CD8-positive, alpha-beta memory T cell (primary cell): ENCODE data around the gene PGS1. TPM values are rescaled to one million over a fixed set of nuclear protein-coding genes. Genes with fewer than 3 reads are reported as not detected.

ENCODE experiments used
- CTCF ChIA-PET: fragments of 350-600 bp; sonication (Branson Sonifier 250); formaldehyde crosslinking; loops from one replicate; lab custom pipeline; 2021; ENCODE audit warnings: antibody characterized with exemption; lab: Charles Lee
- POLR2A ChIA-PET: fragments of 350-600 bp; sonication (Branson Sonifier 250); formaldehyde crosslinking; loops from one replicate; lab custom pipeline; 2021; ENCODE audit warnings: antibody characterized with exemption; lab: Charles Lee
- DNase-seq, 5 donors: peaks; one replicate each; pipeline versions ENCODE4 v3.0.0 to v3.0.0-alpha.2; 2020 to 2022; ENCODE audit warnings: mixed read lengths in 1 of 5
- H3K27ac ChIP-seq: one replicate; pipeline ENCODE4 v1.7.0; 2013; ENCODE audit warnings: low read depth, mild to moderate bottlenecking, low read length, moderate library complexity
- H3K27me3 ChIP-seq: 2 replicates; pipeline ENCODE4 v1.7.0; 2013; ENCODE audit warnings: low read length, mild to moderate bottlenecking; ENCODE audit not compliant: insufficient read depth, poor library complexity, severe bottlenecking
- H3K36me3 ChIP-seq: 2 replicates; pipeline ENCODE4 v1.7.0; 2013; ENCODE audit warnings: mild to moderate bottlenecking, low read length, moderate library complexity; ENCODE audit not compliant: insufficient read depth
- H3K4me1 ChIP-seq: 2 replicates; pipeline ENCODE4 v1.7.0; 2013; ENCODE audit warnings: mild to moderate bottlenecking, low read length, moderate library complexity; ENCODE audit not compliant: insufficient read depth
- H3K4me3 ChIP-seq: 2 replicates; pipeline ENCODE4 v1.7.0; 2013; ENCODE audit warnings: mild to moderate bottlenecking, low read length
- H3K9me3 ChIP-seq: 2 replicates; pipeline ENCODE4 v1.7.0; 2013; ENCODE audit warnings: mild to moderate bottlenecking, low read length
- H3K27ac Mint-ChIP-seq, 8 donors: one replicate each; pipeline ENCODE4 v1.8.0; 2020 to 2021; ENCODE audit warnings: mixed read lengths in 8 of 8, mild to moderate bottlenecking in 6 of 8, inconsistent platforms in 3 of 8, moderate library complexity in 3 of 8
- H3K27me3 Mint-ChIP-seq, 2 donors: one replicate each; pipeline ENCODE4 v1.8.0; 2020 to 2021; ENCODE audit warnings: mixed read lengths in 2 of 2, mild to moderate bottlenecking in 1 of 2, moderate library complexity in 1 of 2
- H3K36me3 Mint-ChIP-seq, 3 donors: one replicate each; pipeline ENCODE4 v1.8.0; 2020 to 2021; ENCODE audit warnings: mixed read lengths in 3 of 3, inconsistent platforms in 1 of 3, mild to moderate bottlenecking in 1 of 3
- H3K4me1 Mint-ChIP-seq, 3 donors: one replicate each; pipeline ENCODE4 v1.8.0; 2020 to 2021; ENCODE audit warnings: mixed read lengths in 3 of 3, inconsistent platforms in 1 of 3, mild to moderate bottlenecking in 1 of 3
- H3K4me3 Mint-ChIP-seq, 7 donors: one replicate each; pipeline ENCODE4 v1.8.0; 2020 to 2021; ENCODE audit warnings: mixed read lengths in 7 of 7, mild to moderate bottlenecking in 6 of 7, moderate library complexity in 4 of 7, inconsistent platforms in 2 of 7
- H3K9me3 Mint-ChIP-seq, 5 donors: one replicate each; pipeline ENCODE4 v1.8.0; 2020 to 2022; ENCODE audit warnings: mixed read lengths in 5 of 5, mild to moderate bottlenecking in 3 of 5, moderate library complexity in 2 of 5, inconsistent platforms in 1 of 5
- polyA plus RNA-seq: library from polyadenylated mRNA; unstranded; fragments of 300-500 nt; fragmentation: Illumina TruSeq; gene quantifications from one replicate; pipeline ENCODE4 v1.2.3, GENCODE V29; 2021
- total RNA-seq, 2 experiments: library from RNA; stranded (reverse); gene quantifications; one replicate each; pipeline ENCODE4 v1.2.3, GENCODE V29; 2021

The PGS1 gene
- total and polyA plus RNA-seq, 3 experiments from 2014 or later: 31.5 to 51.5 (median 48.2) TPM

GRCh38 chr17:78387977-78388941 lies 9.8 kb downstream of the PGS1 start:
- POLR2A ChIA-PET: no interaction called here
- Histone ChIP-seq H3K4me1 (peaks cover 56% of the 10 kb centered on the region), H3K9me3 (no peaks in the 10 kb centered on the region), H3K36me3 (peaks cover 8% of the 10 kb centered on the region), H3K4me3 (peak overlapping the region; percentile 23), H3K27ac (no peak overlapping the region), H3K27me3 (no peaks in the 10 kb centered on the region)
- peaks cover 59 to 78% (median 64%) of the 10 kb centered on the region in 3 donors for H3K4me1 Mint-ChIP-seq
- H3K9me3 Mint-ChIP-seq: no peaks in the 10 kb centered on the region
- H3K27me3 Mint-ChIP-seq: no peaks in the 10 kb centered on the region
- H3K36me3 Mint-ChIP-seq: peaks cover 0 to 27% (median 3%) of the 10 kb centered on the region in 3 donors
- DNase-seq: no peak
- peak overlapping the region in 7 of 8 donors; percentile 51 to 88 (median 74) for H3K27ac Mint-ChIP-seq
- CTCF ChIA-PET: interaction anchor here (1.6 kb wide), 1 partner anchor 25 kb away, joined by 4 read pairs; no protein-coding TSS in a partner anchor
- peak overlapping the region in 5 of 7 donors; percentile 20 to 48 (median 28) for H3K4me3 Mint-ChIP-seq

GRCh38 chr17:78390241-78391050 lies 12.0 kb downstream of the PGS1 start:
- peaks cover 17% of the 10 kb centered on the region for H3K36me3 ChIP-seq
- H3K27me3 ChIP-seq: no peaks in the 10 kb centered on the region
- H3K27ac ChIP-seq: no peak overlapping the region
- no peak overlapping the region for H3K4me3 Mint-ChIP-seq
- peaks cover 0 to 46% (median 9%) of the 10 kb centered on the region in 3 donors for H3K36me3 Mint-ChIP-seq
- no peak overlapping the region for H3K4me3 ChIP-seq
- no peaks in the 10 kb centered on the region for H3K9me3 ChIP-seq
- no peak for DNase-seq
- H3K27me3 Mint-ChIP-seq: no peaks in the 10 kb centered on the region
- H3K4me1 ChIP-seq: peaks cover 36% of the 10 kb centered on the region
- ChIA-PET POLR2A (interaction anchor here (0.6 kb wide), 1 partner anchor 35 kb away, joined by 9 read pairs; no protein-coding TSS in a partner anchor), CTCF (interaction anchor here (1.2 kb wide), 1 partner anchor 10 kb away, joined by 3 read pairs; no protein-coding TSS in a partner anchor)
- H3K9me3 Mint-ChIP-seq: no peaks in the 10 kb centered on the region
- H3K27ac Mint-ChIP-seq: peak overlapping the region in 3 of 8 donors; percentile 4 to 23 (median 17)
- peaks cover 49 to 73% (median 50%) of the 10 kb centered on the region in 3 donors for H3K4me1 Mint-ChIP-seq

GRCh38 chr17:78391051-78391431 lies 12.6 kb downstream of the PGS1 start:
- Mint-ChIP-seq H3K36me3 (peaks cover 0 to 52% (median 11%) of the 10 kb centered on the region in 3 donors), H3K4me1 (peaks cover 46 to 71% (median 46%) of the 10 kb centered on the region in 3 donors), H3K4me3 (no peak overlapping the region), H3K27me3 (no peaks in the 10 kb centered on the region), H3K27ac (peak overlapping the region in 1 of 8 donors; percentile 17), H3K9me3 (no peaks in the 10 kb centered on the region)
- Histone ChIP-seq H3K27me3 (no peaks in the 10 kb centered on the region), H3K4me1 (peaks cover 30% of the 10 kb centered on the region), H3K27ac (no peak overlapping the region), H3K4me3 (no peak overlapping the region), H3K9me3 (no peaks in the 10 kb centered on the region), H3K36me3 (peaks cover 20% of the 10 kb centered on the region)
- ChIA-PET CTCF (interaction anchor here (1.6 to 2.6 kb wide), 3 partner anchors 30 to 140 kb away, joined by 5 to 7 read pairs (median 6); no protein-coding TSS in a partner anchor), POLR2A (interaction anchor here (1.1 kb wide), 1 partner anchor 28 kb away, joined by 3 read pairs; no protein-coding TSS in a partner anchor)
- DNase-seq: no peak

- POLR2A ChIA-PET: interaction anchor here (1.1 kb wide), 1 partner anchor 28 kb away, joined by 3 read pairs; no protein-coding TSS in a partner anchor
Measured at GRCh38 chr17:78391843-78392242, 13.4 kb downstream of the PGS1 start.

GRCh38 chr17:78392295-78392694 lies 13.8 kb downstream of the PGS1 start:
- peaks cover 39 to 64% (median 41%) of the 10 kb centered on the region in 3 donors for H3K4me1 Mint-ChIP-seq
- H3K27me3 Mint-ChIP-seq: no peaks in the 10 kb centered on the region
- ChIA-PET CTCF (interaction anchor here (0.8 to 2.6 kb wide), 6 partner anchors 9 to 142 kb away, joined by 3 to 7 read pairs (median 4); partner anchors contain the start of gene PGS1), POLR2A (interaction anchor here (1.1 kb wide), 1 partner anchor 27 kb away, joined by 3 read pairs; no protein-coding TSS in a partner anchor)
- DNase-seq: no peak
- H3K36me3 Mint-ChIP-seq: peaks cover 0 to 61% (median 11%) of the 10 kb centered on the region in 3 donors
- H3K4me3 ChIP-seq: no peak overlapping the region
- H3K27me3 ChIP-seq: no peaks in the 10 kb centered on the region
- H3K36me3 ChIP-seq: peaks cover 27% of the 10 kb centered on the region
- peaks cover 19% of the 10 kb centered on the region for H3K4me1 ChIP-seq
- no peak overlapping the region for H3K27ac ChIP-seq
- no peaks in the 10 kb centered on the region for H3K9me3 Mint-ChIP-seq
- H3K27ac Mint-ChIP-seq: peak overlapping the region in 1 of 8 donors; percentile 48
- H3K9me3 ChIP-seq: no peaks in the 10 kb centered on the region
- no peak overlapping the region for H3K4me3 Mint-ChIP-seq

More at GRCh38 chr17:78391843-78392242, 13.4 kb downstream of the PGS1 start:
- H3K27me3 Mint-ChIP-seq: no peaks in the 10 kb centered on the region
- peaks cover 23% of the 10 kb centered on the region for H3K36me3 ChIP-seq
- DNase-seq: no peak
- peak overlapping the region in 1 of 8 donors; percentile 48 for H3K27ac Mint-ChIP-seq
- H3K9me3 Mint-ChIP-seq: no peaks in the 10 kb centered on the region
- peaks cover 22% of the 10 kb centered on the region for H3K4me1 ChIP-seq
- CTCF ChIA-PET: interaction anchor here (0.8 to 2.6 kb wide), 4 partner anchors 9 to 141 kb away, joined by 4 to 7 read pairs (median 6); no protein-coding TSS in a partner anchor
- no peaks in the 10 kb centered on the region for H3K27me3 ChIP-seq
- H3K36me3 Mint-ChIP-seq: peaks cover 0 to 57% (median 11%) of the 10 kb centered on the region in 3 donors
- peaks cover 39 to 65% (median 43%) of the 10 kb centered on the region in 3 donors for H3K4me1 Mint-ChIP-seq
- no peak overlapping the region for H3K4me3 ChIP-seq
- no peak overlapping the region for H3K27ac ChIP-seq
- no peaks in the 10 kb centered on the region for H3K9me3 ChIP-seq
- H3K4me3 Mint-ChIP-seq: no peak overlapping the region

GRCh38 chr17:78393575-78393974 lies 15.1 kb downstream of the PGS1 start:
- H3K4me1 ChIP-seq: peaks cover 8% of the 10 kb centered on the region
- Mint-ChIP-seq H3K27me3 (no peaks in the 10 kb centered on the region), H3K27ac (no peak overlapping the region)

GRCh38 chr17:78394209-78394608 lies 15.8 kb downstream of the PGS1 start:
- no peaks in the 10 kb centered on the region for H3K27me3 Mint-ChIP-seq
- peaks cover 40% of the 10 kb centered on the region for H3K36me3 ChIP-seq
- ChIA-PET POLR2A (no interaction called here), CTCF (no interaction called here)
- H3K27ac ChIP-seq: no peak overlapping the region
- no peak overlapping the region for H3K4me3 ChIP-seq
- peaks cover 25 to 51% (median 28%) of the 10 kb centered on the region in 3 donors for H3K4me1 Mint-ChIP-seq
- H3K27me3 ChIP-seq: no peaks in the 10 kb centered on the region
- H3K9me3 Mint-ChIP-seq: no peaks in the 10 kb centered on the region
- peaks cover 2% of the 10 kb centered on the region for H3K4me1 ChIP-seq
- no peak overlapping the region for H3K27ac Mint-ChIP-seq
- DNase-seq: no peak
- no peaks in the 10 kb centered on the region for H3K9me3 ChIP-seq
- H3K36me3 Mint-ChIP-seq: peaks cover 6 to 74% (median 14%) of the 10 kb centered on the region in 3 donors
- H3K4me3 Mint-ChIP-seq: no peak overlapping the region

More at GRCh38 chr17:78393575-78393974, 15.1 kb downstream of the PGS1 start:
- Histone ChIP-seq H3K27ac (no peak overlapping the region), H3K27me3 (no peaks in the 10 kb centered on the region), H3K4me3 (no peak overlapping the region), H3K9me3 (no peaks in the 10 kb centered on the region), H3K36me3 (peaks cover 34% of the 10 kb centered on the region)
- CTCF ChIA-PET: interaction anchor here (0.7 to 2.6 kb wide), 2 partner anchors 12 to 33 kb away, joined by 3 to 6 read pairs; no protein-coding TSS in a partner anchor
- POLR2A ChIA-PET: no interaction called here
- Mint-ChIP-seq H3K4me1 (peaks cover 30 to 57% (median 31%) of the 10 kb centered on the region in 3 donors), H3K36me3 (peaks cover 6 to 71% (median 14%) of the 10 kb centered on the region in 3 donors), H3K4me3 (no peak overlapping the region), H3K9me3 (no peaks in the 10 kb centered on the region)
- DNase-seq: no peak
